OCI-LY3 (cell line): ENCODE measurements around the gene USP6.

Experiments
- H2AFZ ChIP-seq: fragments of 200-600, 300-600 bp; shearing (Covaris generic); 2 replicates; pipeline ENCODE4 v1.6.0; 2014; ENCODE audit warnings: antibody characterized with exemption, low read depth, low read length
- H3K27ac ChIP-seq: fragments of 200-600, 300-600 bp; sonication (generic); 2 replicates; pipeline ENCODE4 v1.5.1; 2014; ENCODE audit warnings: mild to moderate bottlenecking, low read length, moderate library complexity, mixed read lengths
- H3K27me3 ChIP-seq: fragments of 200-600, 300-600 bp; sonication (generic); 2 replicates; pipeline ENCODE4 v1.6.1; 2014; ENCODE audit warnings: low read depth, low read length, mixed read lengths
- H3K36me3 ChIP-seq: fragments of 200-600, 300-600 bp; sonication (generic); replicated peaks from 2 replicates; pipeline ENCODE3; 2014; ENCODE audit warnings: low read depth, low read length, mixed read lengths
- H3K4me1 ChIP-seq: fragments of 300-600, 200-600 bp; sonication (generic); 2 replicates; pipeline ENCODE4 v1.6.1; 2014; ENCODE audit warnings: low read length, mixed read lengths
- H3K4me2 ChIP-seq: fragments of 200-600, 300-600 bp; sonication (generic); 2 replicates; pipeline ENCODE4 v1.6.1; 2014; ENCODE audit warnings: low read length, mixed read lengths
- H3K4me3 ChIP-seq: fragments of 300-600, 200-600 bp; sonication (generic); 2 replicates; pipeline ENCODE4 v1.5.1; 2014; ENCODE audit warnings: antibody characterized with exemption, mild to moderate bottlenecking, low read length, moderate library complexity
- H3K79me2 ChIP-seq: fragments of 300-600, 200-600 bp; shearing (Covaris generic); 2 replicates; pipeline ENCODE4 v1.6.1; 2014; ENCODE audit warnings: mild to moderate bottlenecking, low read length, mixed read lengths
- H3K9ac ChIP-seq: fragments of 300-600, 200-600 bp; shearing (Covaris generic); 2 replicates; pipeline ENCODE4 v1.6.0; 2014; ENCODE audit warnings: mild to moderate bottlenecking, low read length, moderate library complexity
- H3K9me3 ChIP-seq: fragments of 200-600, 300-600 bp; shearing (Covaris generic); 2 replicates; pipeline ENCODE4 v1.6.1; 2014; ENCODE audit warnings: low read length, mixed read lengths; ENCODE audit not compliant: insufficient read depth
- H4K20me1 ChIP-seq: fragments of 200-600, 300-600 bp; sonication (generic); 2 replicates; pipeline ENCODE4 v1.6.1; 2016; ENCODE audit warnings: low read length, mixed read lengths; ENCODE audit not compliant: insufficient read depth
- CTCF ChIP-seq: fragments of 200-600, 300-600 bp; sonication (generic); IDR thresholded peaks from 2 replicates; pipeline ENCODE4 v1.5.1; 2014; ENCODE audit warnings: antibody characterized with exemption, low read length, low read depth
- EZH2phosphoT487 ChIP-seq: fragments of 200-600 bp; shearing (Covaris generic); IDR thresholded peaks from 2 replicates; pipeline ENCODE4 v1.6.1; 2018; ENCODE audit warnings: antibody characterized with exemption, mixed run types, low read depth

USP6 gene

DNA sequence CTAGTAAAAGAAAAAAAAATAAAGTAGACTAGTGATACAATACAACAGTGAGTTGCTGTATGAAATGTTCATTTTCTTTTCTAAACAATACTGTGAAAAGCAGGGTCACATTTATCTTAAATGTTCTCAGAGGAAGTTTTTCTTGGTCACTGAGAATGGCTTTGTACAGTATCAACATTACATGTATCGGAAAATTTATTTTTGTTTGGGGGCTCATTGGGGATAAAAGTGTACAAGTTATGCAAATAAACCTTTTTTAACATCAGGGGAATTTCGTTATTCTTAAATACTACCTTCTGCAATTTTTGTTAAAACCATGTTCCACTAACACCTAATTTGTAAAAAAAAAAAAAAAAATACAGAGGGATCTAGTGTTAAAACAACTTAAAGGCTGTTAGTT lies 84.5 kb downstream of the USP6 start:
- Histone ChIP-seq H3K9me3 (no peaks in the 10 kb centered on the region), H3K9ac (no peak overlapping the region)

DNA sequence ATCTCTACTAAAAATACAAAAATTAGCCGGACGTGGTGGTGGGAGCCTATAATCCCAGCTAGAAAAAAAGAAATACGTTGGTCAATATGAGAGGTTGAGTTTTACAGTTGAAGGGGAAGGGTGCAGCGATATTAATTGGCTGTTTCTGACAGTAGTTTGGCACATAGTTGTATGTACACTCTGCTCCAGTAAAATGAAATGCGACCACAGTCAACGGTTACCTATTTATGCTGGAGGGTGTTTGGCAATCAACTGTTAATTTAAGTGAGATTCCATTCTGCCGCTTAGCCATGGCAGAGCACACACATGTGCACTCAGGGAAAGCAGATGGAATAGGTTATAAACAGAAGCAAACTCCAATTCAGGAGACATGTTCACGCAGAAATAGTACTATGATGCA lies 85.2 kb downstream of the USP6 start:
- H3K79me2 ChIP-seq = no peaks in the 10 kb centered on the region
- H3K27ac ChIP-seq = no peak overlapping the region
- TF ChIP-seq EZH2phosphoT487 (no peak), CTCF (no peak)
- no peaks in the 10 kb centered on the region for H3K36me3 ChIP-seq
- H3K4me1 ChIP-seq = peaks cover 5% of the 10 kb centered on the region; the same call in 1 of the 2 replicates
- H4K20me1 ChIP-seq = no peaks in the 10 kb centered on the region
- no peaks in the 10 kb centered on the region for H3K27me3 ChIP-seq
- H3K9me3 ChIP-seq = no peaks in the 10 kb centered on the region
- no peak overlapping the region for H3K9ac ChIP-seq
- H3K4me2 ChIP-seq = no peak overlapping the region
- no peak overlapping the region for H3K4me3 ChIP-seq
- H2AFZ ChIP-seq = no peak overlapping the region

More for the DNA sequence above, 84.5 kb downstream of the USP6 start:
- no peaks in the 10 kb centered on the region for H4K20me1 ChIP-seq
- no peak overlapping the region for H3K27ac ChIP-seq
- H3K36me3 ChIP-seq = no peaks in the 10 kb centered on the region
- no peak for TF ChIP-seq EZH2phosphoT487
- TF ChIP-seq CTCF = no peak
- no peaks in the 10 kb centered on the region for H3K79me2 ChIP-seq
- H3K4me3 ChIP-seq = no peak overlapping the region
- peaks cover 5% of the 10 kb centered on the region; the same call in 1 of the 2 replicates for H3K4me1 ChIP-seq
- H3K4me2 ChIP-seq = no peak overlapping the region
- no peaks in the 10 kb centered on the region for H3K27me3 ChIP-seq
- H2AFZ ChIP-seq = no peak overlapping the region

DNA sequence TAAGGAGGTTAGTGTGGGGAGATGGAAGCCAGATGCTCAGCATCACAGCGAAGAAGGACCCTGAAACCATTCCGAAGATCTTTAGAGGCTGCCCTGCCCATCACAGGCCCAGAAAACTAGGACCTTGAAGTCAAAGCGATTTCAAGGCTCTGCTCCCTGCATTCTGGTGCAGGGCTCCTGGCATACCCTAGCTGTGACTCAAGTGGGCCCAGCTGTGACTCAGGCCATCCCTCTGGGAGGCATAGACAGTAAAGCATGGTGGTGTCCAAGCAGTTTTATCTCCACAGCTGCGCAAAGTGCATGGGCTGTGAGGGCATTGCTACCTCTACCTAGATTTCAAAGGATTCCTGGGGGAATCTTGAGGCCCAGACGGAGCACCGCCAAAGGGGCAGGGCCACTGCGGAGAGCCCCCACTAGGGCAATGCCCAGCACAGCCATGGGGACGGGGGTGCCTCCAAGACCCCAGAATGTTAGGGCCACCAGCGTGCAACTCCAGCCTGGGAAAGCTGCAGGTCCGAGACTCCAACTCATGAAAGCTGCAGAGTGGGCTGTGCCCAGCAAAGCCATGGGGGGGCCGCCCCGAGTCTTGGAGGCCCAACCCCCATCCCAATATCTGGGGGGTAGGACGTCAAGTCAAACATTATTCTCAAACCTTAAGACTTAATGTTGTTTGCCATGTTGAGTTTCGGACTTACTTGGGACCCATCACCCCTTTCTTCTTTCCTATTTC lies 87.5 kb downstream of the USP6 start:
- H4K20me1 ChIP-seq = no peaks in the 10 kb centered on the region
- no peaks in the 10 kb centered on the region for H3K27me3 ChIP-seq
- H3K9ac ChIP-seq = no peak overlapping the region
- H3K9me3 ChIP-seq = no peaks in the 10 kb centered on the region
- H3K4me2 ChIP-seq = no peak overlapping the region
- no peak overlapping the region for H3K4me3 ChIP-seq
- no peaks in the 10 kb centered on the region for H3K36me3 ChIP-seq
- H2AFZ ChIP-seq = no peak overlapping the region
- H3K79me2 ChIP-seq = no peaks in the 10 kb centered on the region
- H3K4me1 ChIP-seq = peaks cover 5% of the 10 kb centered on the region; the same call in 1 of the 2 replicates
- H3K27ac ChIP-seq = no peak overlapping the region
- TF ChIP-seq EZH2phosphoT487 = no peak
- TF ChIP-seq CTCF = no peak

- Histone ChIP-seq H3K36me3 (no peaks in the 10 kb centered on the region), H3K9ac (no peak overlapping the region), H3K27me3 (no peaks in the 10 kb centered on the region), H3K27ac (no peak overlapping the region), H3K9me3 (no peaks in the 10 kb centered on the region), H3K4me1 (peaks cover 5% of the 10 kb centered on the region; the same call in 1 of the 2 replicates), H2AFZ (no peak overlapping the region), H4K20me1 (no peaks in the 10 kb centered on the region), H3K4me2 (no peak overlapping the region), H3K79me2 (no peaks in the 10 kb centered on the region), H3K4me3 (no peak overlapping the region)
- TF ChIP-seq CTCF (no peak), EZH2phosphoT487 (no peak)
Measured at GRCh38 chr17:5203908-5204294, 88.1 kb downstream of the USP6 start.
